Immature natural killer cell (primary cell): ENCODE data around the gene WDR20. TPM values are rescaled to one million over a fixed set of nuclear protein-coding genes. Genes with fewer than 3 reads are reported as not detected.
"Not testable (repeated sequence)": the region's sequence is repeated elsewhere in the genome, so short reads cannot be mapped to it uniquely, and the experiment has no call there.

Source experiments
- DNase-seq, 3 donors: peaks; one replicate each; pipeline ENCODE4 v3.0.0; 2022; ENCODE audit warnings: mixed read lengths in 1 of 3
- H3K27ac Mint-ChIP-seq, 6 donors: one replicate each; pipeline ENCODE4 v1.8.0; 2020; ENCODE audit warnings: mixed read lengths in 6 of 6, mild to moderate bottlenecking in 5 of 6, inconsistent platforms in 4 of 6, moderate library complexity in 3 of 6
- H3K27me3 Mint-ChIP-seq, 3 donors: one replicate each; pipeline ENCODE4 v1.8.0; 2020 to 2021; ENCODE audit warnings: low read depth in 3 of 3, mild to moderate bottlenecking in 3 of 3, mixed read lengths in 3 of 3, moderate library complexity in 3 of 3, inconsistent platforms in 1 of 3
- H3K36me3 Mint-ChIP-seq, 3 donors: one replicate each; pipeline ENCODE4 v1.8.0; 2020; ENCODE audit warnings: mixed read lengths in 3 of 3, inconsistent platforms in 2 of 3, mild to moderate bottlenecking in 2 of 3
- H3K4me1 Mint-ChIP-seq, 2 donors: one replicate each; pipeline ENCODE4 v1.8.0; 2020; ENCODE audit warnings: inconsistent platforms in 2 of 2, mild to moderate bottlenecking in 2 of 2, mixed read lengths in 2 of 2, moderate library complexity in 1 of 2
- H3K4me3 Mint-ChIP-seq, 5 donors: one replicate each; pipeline ENCODE4 v1.8.0; 2020; ENCODE audit warnings: mild to moderate bottlenecking in 5 of 5, mixed read lengths in 5 of 5, inconsistent platforms in 3 of 5, moderate library complexity in 3 of 5
- H3K9me3 Mint-ChIP-seq, 6 donors: one replicate each; pipeline ENCODE4 v1.8.0; 2020; ENCODE audit warnings: mild to moderate bottlenecking in 6 of 6, mixed read lengths in 6 of 6, inconsistent platforms in 4 of 6, moderate library complexity in 3 of 6
- polyA plus RNA-seq, 3 donors: library from polyadenylated mRNA; unstranded; fragments of 300-500 nt; fragmentation: Illumina TruSeq; gene quantifications; one replicate each; pipeline ENCODE4 v1.2.3, GENCODE V29; 2021

WDR20 gene
- polyA plus RNA-seq, 3 donors from 2014 or later = 10.8 to 14.6 (median 14.0) TPM

DNA sequence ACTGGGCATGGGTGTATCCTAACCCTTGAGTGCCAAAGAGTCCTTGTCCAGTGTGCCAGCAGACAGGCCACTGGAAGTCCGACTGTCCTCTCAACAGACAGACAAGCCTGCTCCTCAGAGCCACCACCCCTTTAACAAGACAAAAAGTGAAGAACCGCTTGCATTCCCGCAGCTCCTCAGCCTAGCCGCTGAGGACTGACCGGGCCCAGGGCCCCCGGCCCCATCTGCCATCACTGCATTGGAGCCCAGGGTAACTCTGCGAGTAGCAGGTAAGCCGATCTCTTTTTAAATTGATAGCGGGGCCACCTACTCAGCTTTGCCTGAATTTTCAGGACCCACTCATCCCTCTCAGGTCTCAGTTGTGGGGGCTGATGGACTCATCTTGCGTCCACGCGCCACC lies 96.3 kb downstream of the WDR20 start:
- H3K9me3 Mint-ChIP-seq = no peaks in the 10 kb centered on the region
- H3K4me3 Mint-ChIP-seq = no peak overlapping the region
- DNase-seq = no peak
- H3K4me1 Mint-ChIP-seq = no peaks in the 10 kb centered on the region
- H3K27me3 Mint-ChIP-seq = peaks cover 0 to 1% (median 0%) of the 10 kb centered on the region in 3 donors
- H3K27ac Mint-ChIP-seq = no peak overlapping the region
- no peaks in the 10 kb centered on the region for H3K36me3 Mint-ChIP-seq

DNA sequence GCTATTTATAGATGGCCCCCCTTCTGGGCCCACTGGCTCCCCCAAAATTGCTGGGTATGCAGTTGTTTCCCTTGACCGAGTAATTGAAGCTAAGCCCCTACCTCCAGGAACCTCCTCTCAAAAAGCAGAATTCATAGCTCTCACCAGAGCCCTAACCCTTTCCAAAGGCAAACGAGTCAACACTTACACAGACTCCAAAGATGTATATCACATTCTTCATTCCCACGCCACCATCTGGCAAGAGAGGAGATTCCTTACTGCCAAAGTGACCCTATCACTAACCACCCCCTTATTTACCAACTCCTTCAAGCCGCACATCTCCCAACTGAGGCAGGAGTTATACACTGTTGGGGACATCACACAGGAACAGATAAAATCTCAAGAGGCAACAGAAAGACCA lies 98.4 kb downstream of the WDR20 start:
- DNase-seq = no peak
- no peaks in the 10 kb centered on the region for H3K4me1 Mint-ChIP-seq
- H3K36me3 Mint-ChIP-seq = no peaks in the 10 kb centered on the region
- no peak overlapping the region for H3K4me3 Mint-ChIP-seq
- H3K27ac Mint-ChIP-seq = no peak overlapping the region
- H3K27me3 Mint-ChIP-seq = peaks cover 0 to 1% (median 0%) of the 10 kb centered on the region in 3 donors
- H3K9me3 Mint-ChIP-seq = no peaks in the 10 kb centered on the region

DNA sequence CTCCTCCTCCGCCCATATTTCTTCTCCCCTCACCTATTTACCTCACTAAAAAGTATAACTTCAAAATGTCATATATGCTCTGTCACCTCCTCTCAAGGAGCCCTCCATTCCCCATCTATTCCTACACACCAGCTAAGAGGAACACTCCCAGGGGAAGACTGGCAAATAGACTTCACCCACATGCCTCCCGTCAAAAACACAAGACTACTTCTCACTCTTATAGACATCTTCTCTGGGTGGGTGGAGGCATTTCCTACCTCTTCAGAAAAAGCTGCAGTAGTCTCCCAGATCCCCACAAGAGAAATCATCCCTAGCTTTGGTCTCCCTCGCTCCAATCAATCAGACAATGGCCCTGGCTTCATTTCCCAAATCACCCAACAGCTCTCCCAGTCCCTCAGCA lies 99.1 kb downstream of the WDR20 start:
- no peaks in the 10 kb centered on the region for H3K4me1 Mint-ChIP-seq
- H3K27me3 Mint-ChIP-seq = peaks cover 0 to 1% (median 0%) of the 10 kb centered on the region in 3 donors
- H3K36me3 Mint-ChIP-seq = no peaks in the 10 kb centered on the region
- H3K27ac Mint-ChIP-seq = no peak overlapping the region
- no peak overlapping the region for H3K4me3 Mint-ChIP-seq
- no peak for DNase-seq
- no peaks in the 10 kb centered on the region for H3K9me3 Mint-ChIP-seq

DNA sequence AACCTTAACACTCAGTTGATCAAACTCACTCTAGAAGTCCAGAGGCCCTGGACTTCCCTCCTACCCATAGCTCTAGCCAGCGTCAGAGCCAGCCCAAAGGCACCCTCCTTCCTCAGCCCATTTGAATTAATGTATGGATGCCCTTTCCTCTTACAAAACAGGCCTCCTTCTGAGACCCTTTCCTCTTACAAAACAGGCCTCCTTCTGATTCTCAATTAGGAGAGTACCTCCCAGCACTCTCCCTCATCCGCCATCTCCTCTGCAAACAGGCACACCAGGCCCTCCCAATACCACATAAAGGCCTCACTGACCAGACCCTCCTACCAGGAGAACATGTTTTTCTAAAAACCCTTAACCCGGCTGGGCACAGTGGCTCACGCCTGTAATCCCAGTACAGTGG lies 99.5 kb downstream of the WDR20 start:
- Mint-ChIP-seq H3K4me3 (no peak overlapping the region), H3K4me1 (no peaks in the 10 kb centered on the region), H3K27ac (no peak overlapping the region), H3K27me3 (peaks cover 0 to 1% (median 0%) of the 10 kb centered on the region in 3 donors), H3K36me3 (no peaks in the 10 kb centered on the region), H3K9me3 (no peaks in the 10 kb centered on the region)
- DNase-seq = no peak

DNA sequence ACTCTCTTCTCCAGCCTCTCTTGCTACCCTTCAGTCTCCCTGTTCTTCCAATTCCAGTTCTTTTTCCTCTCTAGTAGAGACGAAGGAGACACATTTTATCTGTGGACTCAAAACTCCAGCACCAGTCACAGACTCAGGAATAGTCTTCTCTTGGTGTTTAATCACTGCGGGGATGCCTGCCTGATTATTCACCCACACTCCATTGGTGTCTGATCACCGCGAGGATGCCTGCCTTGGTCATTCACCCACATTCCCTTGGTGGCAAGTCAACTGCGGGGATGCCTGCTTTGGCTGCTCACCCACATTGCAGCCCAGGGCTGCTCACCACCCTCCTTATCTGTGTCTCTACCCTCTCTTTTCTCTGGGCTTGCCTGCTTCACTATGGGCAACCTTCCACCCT lies 100.8 kb downstream of the WDR20 start:
- not testable (repeated sequence) for DNase-seq, H3K4me1 Mint-ChIP-seq, H3K9me3 Mint-ChIP-seq, H3K27me3 Mint-ChIP-seq, H3K4me3 Mint-ChIP-seq, H3K27ac Mint-ChIP-seq, H3K36me3 Mint-ChIP-seq

DNA sequence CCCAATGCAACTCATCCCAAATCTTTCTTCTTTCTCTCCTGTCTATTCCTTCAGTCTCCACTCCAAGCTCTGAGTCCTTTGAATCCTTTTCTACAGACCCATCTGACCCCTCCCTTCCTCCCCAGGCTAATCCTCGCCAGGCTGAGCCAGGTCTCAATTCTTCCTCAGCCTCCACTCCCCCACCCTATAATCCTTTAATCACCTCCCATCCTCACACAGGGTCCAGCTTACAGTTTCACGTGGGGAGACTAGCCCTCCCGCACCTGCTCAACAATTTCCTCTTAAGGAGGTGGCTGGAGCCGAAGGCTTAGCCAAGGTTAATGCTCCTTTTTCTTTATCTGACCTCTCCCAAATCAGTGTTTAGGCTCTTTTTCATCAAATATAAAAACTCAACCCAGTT lies 101.5 kb downstream of the WDR20 start:
- Mint-ChIP-seq H3K4me1 (no peaks in the 10 kb centered on the region), H3K9me3 (no peaks in the 10 kb centered on the region), H3K27ac (no peak overlapping the region), H3K27me3 (peaks cover 0 to 1% (median 0%) of the 10 kb centered on the region in 3 donors), H3K4me3 (no peak overlapping the region), H3K36me3 (no peaks in the 10 kb centered on the region)
- DNase-seq = no peak

DNA sequence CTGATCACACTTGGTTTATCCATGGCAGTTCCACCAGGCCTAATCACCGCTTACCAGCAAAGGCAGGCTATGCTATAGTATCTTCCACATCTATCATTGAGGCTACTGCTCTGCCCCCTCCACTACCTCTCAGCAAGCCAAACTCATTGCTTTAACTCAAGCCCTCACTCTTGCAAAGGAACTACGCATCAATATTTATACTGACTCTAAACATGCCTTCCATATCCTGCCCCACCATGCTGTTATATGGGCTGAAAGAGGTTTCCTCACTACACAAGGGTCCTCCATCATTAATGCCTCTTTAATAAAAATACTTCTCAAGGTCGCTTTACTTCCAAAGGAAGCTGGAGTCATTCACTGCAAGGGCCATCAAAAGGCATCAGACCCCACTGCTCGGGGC lies 104.1 kb downstream of the WDR20 start:
- H3K36me3 Mint-ChIP-seq, DNase-seq, H3K9me3 Mint-ChIP-seq, H3K27me3 Mint-ChIP-seq, H3K4me1 Mint-ChIP-seq, H3K4me3 Mint-ChIP-seq, H3K27ac Mint-ChIP-seq: not testable (repeated sequence)

DNA sequence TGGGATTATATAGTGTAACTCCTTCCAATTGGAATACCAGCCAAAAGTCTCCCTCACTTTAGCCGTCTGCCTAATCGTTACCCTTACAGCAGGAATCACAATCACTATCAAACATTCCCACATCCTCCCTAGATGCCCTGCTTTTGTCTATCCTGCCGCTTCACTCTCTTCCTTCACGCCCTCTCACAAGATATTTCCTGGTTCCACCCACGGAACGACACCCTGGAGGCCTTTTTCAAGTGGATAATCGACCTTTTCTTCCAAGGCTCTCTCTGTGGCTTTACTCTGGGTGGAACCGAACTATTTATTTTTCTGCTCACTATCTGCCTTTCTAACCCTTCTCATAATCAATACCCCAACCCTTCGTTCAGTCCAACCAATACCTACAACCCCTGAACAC lies 106.4 kb downstream of the WDR20 start:
- Mint-ChIP-seq H3K27ac (no peak overlapping the region), H3K4me3 (no peak overlapping the region), H3K27me3 (peaks cover 0 to 3% (median 0%) of the 10 kb centered on the region in 3 donors), H3K9me3 (no peaks in the 10 kb centered on the region), H3K4me1 (no peaks in the 10 kb centered on the region), H3K36me3 (no peaks in the 10 kb centered on the region)
- no peak for DNase-seq

DNA sequence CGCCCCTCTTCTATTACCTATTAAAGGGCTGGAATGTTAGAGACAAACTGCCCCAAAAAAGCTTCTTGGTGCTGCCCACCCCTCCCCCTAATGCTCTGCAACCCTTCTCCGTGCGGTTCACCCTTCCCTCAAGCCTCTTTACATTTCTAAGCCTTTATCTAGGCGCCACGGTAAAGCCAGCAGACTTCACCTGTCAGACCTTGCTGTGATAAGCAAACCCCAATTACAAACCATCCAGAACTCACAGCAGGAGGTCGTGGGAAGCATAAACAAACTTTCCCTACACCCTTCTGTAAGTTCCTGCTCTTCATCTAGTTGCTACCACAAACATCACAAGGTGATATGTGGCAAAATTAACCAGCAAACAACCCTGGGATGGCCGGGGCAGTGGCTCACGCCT lies 108.4 kb downstream of the WDR20 start:
- no peak for DNase-seq
- Mint-ChIP-seq H3K27me3 (peaks cover 0 to 3% (median 2%) of the 10 kb centered on the region in 3 donors), H3K4me1 (no peaks in the 10 kb centered on the region), H3K9me3 (no peaks in the 10 kb centered on the region), H3K36me3 (no peaks in the 10 kb centered on the region), H3K27ac (no peak overlapping the region), H3K4me3 (no peak overlapping the region)

DNA sequence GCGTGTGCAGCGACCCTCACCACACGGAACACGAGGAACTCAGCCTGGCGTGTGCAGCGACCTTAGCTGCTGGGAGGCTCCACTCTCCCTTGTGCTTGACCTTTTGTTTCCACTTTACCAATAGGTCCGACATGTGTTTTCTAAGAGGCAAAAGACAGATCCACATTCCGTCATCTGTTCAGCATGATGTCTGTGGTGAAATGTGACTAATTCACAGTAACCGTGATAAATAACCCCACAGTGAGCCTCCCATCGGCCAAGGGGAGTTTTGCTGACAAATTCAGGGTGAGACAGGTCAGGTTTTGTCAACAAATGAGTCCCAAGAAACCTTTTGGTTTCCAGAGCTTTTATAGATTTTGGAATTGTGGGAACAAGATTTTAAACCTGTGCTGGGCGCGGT lies 109.3 kb downstream of the WDR20 start:
- no peaks in the 10 kb centered on the region for H3K9me3 Mint-ChIP-seq
- DNase-seq = no peak
- no peaks in the 10 kb centered on the region for H3K4me1 Mint-ChIP-seq
- no peak overlapping the region for H3K4me3 Mint-ChIP-seq
- no peak overlapping the region for H3K27ac Mint-ChIP-seq
- peaks cover 0 to 3% (median 2%) of the 10 kb centered on the region in 3 donors for H3K27me3 Mint-ChIP-seq
- H3K36me3 Mint-ChIP-seq = no peaks in the 10 kb centered on the region

DNA sequence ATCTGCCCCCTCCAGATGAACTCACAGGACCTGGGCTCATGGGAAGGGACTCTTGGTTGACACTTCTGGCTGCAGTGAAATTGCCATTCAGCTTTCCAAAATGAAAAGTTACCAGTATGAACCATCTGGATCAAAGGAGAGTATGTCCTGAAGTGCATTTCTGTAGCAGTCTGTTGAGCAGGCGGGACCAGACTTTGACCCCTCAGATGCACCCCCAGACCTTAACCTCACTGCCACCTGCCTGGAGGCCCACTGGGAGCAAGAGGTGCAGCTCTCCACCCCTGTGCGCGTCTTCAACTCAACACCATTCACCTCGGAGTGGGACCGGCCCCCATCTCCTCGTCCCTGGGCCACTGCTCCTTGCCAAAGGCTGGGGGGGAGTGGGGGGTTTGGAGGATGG lies 110.3 kb downstream of the WDR20 start:
- DNase-seq = no peak
- Mint-ChIP-seq H3K4me1 (no peaks in the 10 kb centered on the region), H3K27me3 (peaks cover 0 to 3% (median 2%) of the 10 kb centered on the region in 3 donors), H3K9me3 (no peaks in the 10 kb centered on the region), H3K36me3 (no peaks in the 10 kb centered on the region), H3K4me3 (no peak overlapping the region), H3K27ac (no peak overlapping the region)

DNA sequence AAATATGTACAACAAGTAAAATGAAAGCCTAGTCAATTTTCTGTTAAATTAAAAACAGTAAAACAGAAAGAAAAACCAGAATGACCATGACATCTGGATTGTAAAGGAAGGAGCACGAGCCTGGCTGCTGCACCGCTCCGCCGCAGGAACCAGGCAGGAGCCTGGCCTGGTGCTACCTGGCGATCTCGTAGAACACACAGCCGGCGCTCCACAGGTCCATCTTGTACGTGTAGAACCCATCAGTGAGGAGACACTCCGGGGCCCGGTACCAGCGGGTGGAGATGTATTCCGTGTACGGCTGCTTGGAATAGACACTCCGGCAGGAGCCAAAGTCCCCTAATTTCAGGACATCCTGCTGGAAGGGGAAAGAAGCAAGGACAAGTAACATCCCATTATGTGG lies 110.9 kb downstream of the WDR20 start:
- no peak for DNase-seq
- Mint-ChIP-seq H3K4me1 (no peaks in the 10 kb centered on the region), H3K36me3 (no peaks in the 10 kb centered on the region), H3K27ac (no peak overlapping the region), H3K4me3 (no peak overlapping the region), H3K9me3 (no peaks in the 10 kb centered on the region), H3K27me3 (peaks cover 0 to 3% (median 2%) of the 10 kb centered on the region in 3 donors)

DNA sequence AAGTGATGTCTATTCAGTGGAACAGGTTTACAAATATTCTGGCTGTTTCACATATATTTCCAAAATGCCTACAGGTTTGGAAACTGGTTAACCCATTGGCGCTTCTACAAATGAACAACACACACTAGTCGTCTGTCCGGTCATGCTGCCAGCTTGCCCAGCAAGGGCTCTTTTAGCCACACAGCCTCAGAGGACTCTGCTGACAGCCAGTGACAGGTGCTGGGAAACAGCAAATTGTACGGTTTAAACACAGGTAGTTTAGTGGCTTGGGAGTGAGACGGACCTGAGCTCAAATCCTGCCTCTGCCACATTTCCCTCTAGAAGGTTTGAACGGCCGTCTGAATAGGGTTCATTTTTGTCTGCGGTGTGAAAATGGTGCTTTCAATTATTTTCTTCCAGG lies 111.5 kb downstream of the WDR20 start:
- Mint-ChIP-seq H3K9me3 (no peaks in the 10 kb centered on the region), H3K27me3 (peaks cover 0 to 3% (median 2%) of the 10 kb centered on the region in 3 donors), H3K27ac (no peak overlapping the region), H3K4me1 (no peaks in the 10 kb centered on the region), H3K36me3 (no peaks in the 10 kb centered on the region), H3K4me3 (no peak overlapping the region)
- no peak for DNase-seq

DNA sequence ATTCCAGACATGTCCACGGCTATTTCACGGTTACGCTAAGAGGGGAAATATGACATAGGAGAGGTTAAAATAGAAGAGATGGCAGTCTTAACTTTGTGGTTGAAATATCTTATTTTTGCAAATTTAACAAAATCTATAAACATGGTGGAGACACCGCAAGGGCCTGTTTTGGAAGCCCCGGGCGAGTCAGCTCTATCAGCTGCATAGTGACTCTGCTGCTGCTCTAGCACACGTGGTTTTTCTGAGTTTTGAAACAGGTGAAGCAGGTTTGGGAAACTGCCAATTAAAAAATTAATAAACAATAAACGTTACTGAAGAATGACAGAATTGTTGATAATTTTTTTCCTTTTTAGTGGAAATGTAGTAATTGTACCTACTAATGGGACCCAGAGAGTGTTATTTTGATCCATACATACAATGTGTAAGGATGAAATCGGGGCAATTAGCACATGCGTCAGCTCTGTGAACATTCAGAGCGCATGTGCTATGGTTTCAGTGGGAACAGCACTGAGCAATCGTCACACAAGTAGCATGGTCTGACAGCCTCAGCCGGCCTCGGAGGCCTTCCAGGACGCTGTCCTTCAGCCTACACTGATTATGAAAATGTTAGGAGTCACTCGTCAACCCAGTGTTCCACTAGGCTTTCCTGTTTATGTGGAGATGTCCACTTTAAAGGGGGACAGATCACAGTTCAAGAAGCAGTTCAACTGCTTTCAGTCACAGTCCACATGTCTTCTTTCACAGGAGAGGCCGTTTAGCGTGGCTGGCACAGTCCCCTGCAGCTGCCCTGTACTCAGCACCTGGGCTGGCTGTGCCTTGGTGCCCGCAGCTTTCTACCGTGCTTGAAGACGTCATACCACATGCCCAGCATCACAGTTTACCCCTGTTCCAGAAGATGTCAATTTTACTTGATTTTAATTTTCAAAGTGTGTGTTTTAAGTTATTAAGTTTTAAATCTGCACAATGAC lies 113.4 kb downstream of the WDR20 start:
- DNase-seq = no peak
- Mint-ChIP-seq H3K27me3 (peaks cover 0 to 3% (median 2%) of the 10 kb centered on the region in 3 donors), H3K4me1 (no peaks in the 10 kb centered on the region), H3K27ac (no peak overlapping the region), H3K9me3 (no peaks in the 10 kb centered on the region), H3K4me3 (no peak overlapping the region), H3K36me3 (no peaks in the 10 kb centered on the region)
